HG03175 (cell line): ENCODE results near the gene BCL2L1.

Source experiments
- ATAC-seq: cut with Tn5 transposase; IDR thresholded peaks from one replicate; pipeline ENCODE4 v1.9.1; 2021; ENCODE audit warnings: mild to moderate bottlenecking, moderate library complexity; ENCODE audit not compliant: unreplicated experiment

BCL2L1 gene

GRCh38 chr20:31710423-31711108 lies 12.1 kb downstream of the BCL2L1 start:
- no peak for ATAC-seq

DNA sequence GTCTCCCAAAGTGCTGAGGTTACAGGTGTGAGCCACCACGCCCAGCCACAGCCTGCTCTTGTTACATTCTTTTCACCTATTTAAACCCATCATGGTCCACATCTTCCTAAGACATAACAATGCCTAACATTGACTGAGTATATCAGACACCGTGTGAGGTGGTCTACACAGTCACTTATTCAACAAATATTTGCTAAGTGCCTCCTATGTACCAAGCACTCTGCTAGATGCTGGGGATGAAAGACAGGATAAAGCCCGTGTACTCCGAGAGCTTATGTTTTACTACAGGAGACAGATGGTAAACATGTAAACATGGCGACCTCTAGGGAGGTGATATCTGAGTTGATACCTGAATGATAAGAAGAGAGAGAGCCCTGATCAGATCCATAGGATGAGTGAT lies 12.7 kb downstream of the BCL2L1 start:
- no peak for ATAC-seq

- no peak for ATAC-seq
Observed at GRCh38 chr20:31708736-31709534, 13.7 kb downstream of the BCL2L1 start.

DNA sequence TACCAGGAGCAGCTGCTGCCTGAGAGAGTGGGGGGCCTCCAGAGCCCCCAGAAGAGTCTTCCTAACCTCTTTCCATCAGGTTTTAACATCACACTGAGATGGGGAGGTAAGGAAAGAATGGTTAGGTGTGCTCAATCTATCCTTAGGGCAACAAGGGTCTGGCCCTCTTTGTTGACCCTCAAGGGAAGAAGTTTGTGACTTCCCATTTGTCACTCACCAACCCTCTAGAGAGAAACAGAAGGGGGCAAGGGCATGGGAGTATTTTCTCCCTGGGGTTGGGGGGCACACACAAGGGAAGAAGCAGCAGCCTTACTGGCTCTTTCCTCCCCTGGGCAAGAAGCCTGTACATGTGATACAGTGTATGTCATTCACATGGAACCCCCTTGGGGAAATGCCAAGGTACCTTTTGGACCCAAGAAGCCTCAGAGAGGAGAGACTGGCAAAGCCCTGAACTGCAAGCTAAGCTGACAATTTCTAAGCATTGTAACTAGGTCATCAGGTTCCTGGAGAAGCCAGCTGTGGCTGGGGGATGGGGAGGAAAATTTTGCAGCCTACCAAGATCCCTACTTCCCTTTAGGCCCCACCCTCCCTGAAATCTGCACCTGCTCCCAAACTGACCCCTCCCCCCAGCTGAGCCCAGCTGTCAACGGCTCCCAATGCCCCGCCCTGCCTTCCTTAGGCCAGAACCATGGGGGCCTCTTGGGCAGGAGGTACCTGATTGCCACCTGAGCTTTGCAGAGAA lies 14.5 kb downstream of the BCL2L1 start:
- no peak for ATAC-seq

DNA sequence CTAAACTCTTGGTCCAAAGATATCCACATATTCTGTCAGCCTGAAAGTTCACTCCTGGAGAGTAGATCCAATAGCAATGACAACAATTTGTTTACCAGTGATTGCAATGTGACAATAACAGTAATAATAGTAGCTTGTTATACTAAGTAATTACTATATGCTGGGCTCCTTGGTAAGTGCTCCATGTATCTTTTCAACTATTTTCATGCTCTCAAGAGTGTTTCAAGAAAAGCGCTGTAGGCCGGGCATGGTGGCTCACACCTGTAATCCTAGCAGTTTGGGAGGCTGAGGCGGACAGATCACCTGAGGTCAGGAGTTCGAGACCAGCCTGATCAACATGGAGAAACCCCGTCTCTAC lies 15.4 kb downstream of the BCL2L1 start:
- no peak for ATAC-seq

DNA sequence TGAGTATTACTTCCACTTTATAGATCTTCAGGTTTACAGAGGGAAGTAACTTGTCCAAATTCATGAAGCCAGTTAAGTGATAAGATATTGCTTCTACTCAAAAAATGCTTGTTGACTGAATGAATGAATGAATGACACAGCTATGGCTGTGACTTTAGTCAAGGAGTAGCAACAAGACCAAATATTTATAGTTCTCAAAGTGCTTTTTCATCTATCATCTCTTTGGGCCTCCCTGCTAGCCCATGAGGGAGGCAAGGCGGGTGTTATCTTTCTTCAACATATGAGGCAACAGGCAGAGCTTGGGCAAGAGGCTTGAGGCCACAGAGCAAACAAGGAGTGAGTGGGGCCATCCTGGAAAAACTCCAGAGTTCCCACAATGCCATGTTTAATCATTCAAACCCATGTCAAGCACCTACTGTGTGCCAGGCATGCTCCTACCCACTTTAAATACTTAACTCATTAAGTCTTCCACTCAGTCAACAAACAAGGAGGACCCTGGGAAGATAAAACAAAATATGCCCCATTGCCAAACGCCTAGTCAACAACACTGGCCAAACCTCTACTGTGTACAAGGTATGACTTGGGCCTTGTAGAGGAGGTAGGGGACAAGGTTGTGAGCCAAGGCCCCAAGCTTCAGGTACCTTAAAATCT lies 15.9 kb downstream of the BCL2L1 start:
- ATAC-seq, result no peak

DNA sequence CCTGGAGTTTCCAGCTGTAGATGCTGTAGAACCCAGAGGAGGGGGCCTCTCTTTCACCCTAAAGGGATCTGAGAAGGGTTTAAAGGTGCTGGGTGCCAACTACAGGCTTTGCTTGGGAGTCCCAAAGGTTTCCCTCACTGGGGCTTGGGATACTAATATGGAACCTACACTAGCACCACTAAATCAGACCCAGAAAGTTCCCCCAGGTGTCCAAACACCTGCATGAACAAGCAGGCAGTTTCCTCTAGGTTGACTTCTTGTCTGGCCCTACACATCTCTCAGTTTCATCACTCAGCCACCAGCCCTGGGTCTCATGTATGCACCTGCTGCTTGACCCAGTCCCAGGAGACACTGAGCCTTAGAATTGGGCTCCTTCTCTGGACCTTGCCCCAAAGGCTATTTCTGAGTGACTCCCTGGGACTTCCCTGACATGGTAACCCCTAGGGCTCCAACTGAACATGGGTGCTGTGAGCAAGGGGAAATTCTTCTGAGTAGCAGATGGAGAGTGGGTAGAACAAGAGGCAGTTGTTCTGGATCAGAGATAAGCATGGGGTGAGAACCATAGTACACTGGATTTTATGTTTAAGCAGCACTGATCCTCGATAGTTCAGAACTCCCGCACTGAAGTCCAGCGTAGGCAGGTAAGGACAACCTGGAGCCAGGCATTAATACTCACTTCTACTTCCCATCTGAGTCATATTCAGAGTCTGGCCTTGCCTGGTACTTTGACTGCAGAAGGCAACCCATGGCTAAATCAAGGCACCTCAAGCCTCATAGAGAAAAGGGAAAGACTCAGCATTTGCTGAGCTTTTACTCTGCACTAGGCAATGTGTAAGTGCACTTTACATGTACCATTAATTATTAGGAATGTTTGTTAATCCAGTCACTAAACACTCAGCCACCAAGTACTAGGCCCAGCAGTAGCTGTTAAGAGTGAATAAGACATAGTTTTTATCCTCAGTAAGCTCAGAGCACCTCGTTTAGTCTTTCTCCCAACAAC lies 16.8 kb downstream of the BCL2L1 start:
- peak; percentile 91 for ATAC-seq

GRCh38 chr20:31705191-31705590 lies 17.5 kb downstream of the BCL2L1 start:
- ATAC-seq, result no peak

- no peak for ATAC-seq
Observed at GRCh38 chr20:31704225-31705119, 18.2 kb downstream of the BCL2L1 start.

- ATAC-seq, result no peak
Observed at GRCh38 chr20:31701591-31701990, 21.1 kb downstream of the BCL2L1 start.

- ATAC-seq, result no peak
Observed at GRCh38 chr20:31700747-31701146, 21.9 kb downstream of the BCL2L1 start.

DNA sequence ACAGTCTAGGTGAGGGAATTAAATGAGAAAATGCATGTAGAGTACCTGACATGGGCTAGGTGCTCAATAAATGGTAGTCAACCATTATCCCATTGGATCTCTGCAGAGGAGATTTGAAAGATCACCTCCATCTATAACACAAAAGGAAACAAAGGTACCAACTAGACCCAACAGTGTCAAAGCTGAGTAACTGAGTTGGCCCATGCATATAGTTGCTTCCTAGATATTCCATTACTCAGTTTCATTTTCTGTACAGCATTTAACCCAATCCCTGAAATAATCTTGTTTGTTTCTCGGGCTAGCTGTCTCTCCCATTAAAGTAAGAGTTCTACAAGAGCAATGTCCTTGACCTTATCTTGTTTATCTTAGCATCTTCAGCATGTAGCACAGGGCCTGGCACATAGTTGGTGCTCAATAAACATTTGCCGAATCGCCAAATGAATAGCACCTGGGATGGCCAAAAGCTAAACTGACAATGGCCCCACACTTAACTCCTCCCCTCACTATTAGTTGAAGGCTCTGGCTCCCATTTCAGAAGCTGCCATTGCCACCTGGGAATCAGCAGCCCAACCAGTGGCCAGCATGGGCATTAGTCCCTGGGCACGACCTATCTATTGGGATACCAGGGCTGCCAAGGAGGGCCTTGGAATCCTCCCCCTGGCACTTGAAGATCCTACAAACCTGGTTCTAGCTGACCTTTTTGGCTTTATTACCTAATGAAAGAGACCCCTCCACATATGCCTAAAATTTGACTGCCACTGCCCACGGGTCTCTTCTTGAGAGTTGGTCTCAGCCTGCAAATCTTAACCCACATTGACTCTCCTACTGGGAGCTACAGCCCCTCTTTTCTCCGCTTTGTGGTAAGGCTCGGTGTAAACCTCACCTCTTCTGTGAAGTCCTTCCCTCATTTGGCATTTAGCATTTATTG lies 22.6 kb downstream of the BCL2L1 start:
- no peak for ATAC-seq

DNA sequence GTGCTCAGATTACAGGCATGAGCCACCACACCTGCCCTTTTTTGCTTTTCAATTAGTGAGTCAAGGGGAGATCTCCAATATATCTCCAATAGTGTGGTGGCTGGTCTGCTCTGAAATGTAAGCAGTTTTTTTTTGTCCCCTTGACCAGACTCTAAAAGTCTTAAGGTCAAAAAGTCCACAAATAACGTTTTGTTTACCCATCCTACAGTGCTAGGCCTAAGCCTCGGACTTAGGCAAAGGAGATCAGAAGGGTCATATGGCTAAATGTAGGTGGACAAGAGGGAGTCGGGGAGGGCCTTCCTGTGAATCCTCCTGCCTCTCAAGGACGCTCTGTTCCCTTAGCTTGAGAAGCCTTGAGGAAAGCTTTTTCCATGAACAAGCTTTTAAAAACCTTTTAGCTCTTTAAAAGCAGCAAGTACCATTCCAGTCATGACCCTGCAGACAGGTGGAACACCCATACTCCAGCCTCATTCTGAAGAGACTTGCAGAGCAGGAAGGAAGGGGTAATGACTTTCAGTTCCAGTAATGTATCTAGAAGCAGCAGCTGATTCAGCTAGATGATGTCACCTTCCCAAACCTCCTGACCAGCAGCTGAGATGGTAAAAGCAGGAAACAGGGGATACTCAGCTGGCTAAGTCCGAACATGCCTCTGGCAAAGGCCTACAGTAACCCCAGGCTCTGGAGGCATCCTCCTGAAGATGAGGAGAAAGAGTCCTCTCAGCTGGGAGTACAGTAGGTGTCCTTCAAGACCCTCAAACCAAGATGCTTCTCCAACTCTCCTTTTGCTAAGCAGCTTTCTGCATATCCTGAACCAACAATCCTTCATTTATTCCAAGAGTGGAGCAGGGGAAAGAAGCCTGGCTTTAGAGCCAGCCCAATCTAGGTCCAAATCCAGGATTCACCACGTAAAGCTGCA lies 23.6 kb downstream of the BCL2L1 start:
- peak; percentile 96 for ATAC-seq

GRCh38 chr20:31698243-31698802 lies 24.3 kb downstream of the BCL2L1 start:
- no peak for ATAC-seq

DNA sequence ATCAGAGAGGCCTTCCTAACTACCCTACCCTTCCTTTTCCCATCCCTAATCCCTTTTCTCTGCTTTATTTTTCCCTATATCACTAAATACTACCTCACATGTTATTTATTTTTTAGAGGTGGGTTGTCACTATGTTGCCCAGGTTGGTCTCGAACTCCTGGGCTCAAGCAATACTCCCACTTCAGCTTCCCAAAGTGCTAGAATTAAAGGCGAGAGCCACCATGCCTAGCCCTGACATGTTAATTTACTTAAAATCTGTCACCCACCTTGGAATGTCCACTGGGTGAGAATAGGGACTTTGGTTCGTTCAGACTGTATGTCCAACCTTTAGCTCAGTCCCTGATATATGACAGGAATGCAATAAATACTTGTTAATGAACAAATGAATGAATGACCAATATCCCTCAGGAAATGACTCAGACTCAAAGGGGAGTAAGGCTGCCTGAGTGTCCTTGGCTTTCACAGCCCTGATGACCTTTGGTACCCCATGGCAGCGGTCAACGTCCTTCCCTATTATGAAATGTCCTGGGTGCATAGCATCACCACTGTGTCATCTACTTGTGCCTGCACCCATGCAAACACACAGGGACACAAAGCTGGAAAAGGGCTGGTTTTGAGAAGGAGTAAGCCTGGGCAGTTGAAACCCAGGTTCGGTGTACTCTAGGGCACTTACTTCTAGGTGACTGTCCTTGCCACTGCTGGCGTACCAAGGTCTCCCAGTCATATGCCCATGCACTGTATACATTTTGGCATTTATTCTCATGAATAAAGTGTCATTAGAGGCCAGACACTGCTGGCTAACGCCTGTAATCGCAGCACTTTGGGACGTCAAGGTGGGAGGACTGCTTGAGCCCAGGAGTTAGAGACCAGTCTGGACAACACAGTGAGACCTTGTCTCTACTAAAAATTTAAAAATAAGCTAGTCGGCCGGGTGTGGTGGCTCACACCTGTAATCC lies 26.5 kb downstream of the BCL2L1 start:
- no peak for ATAC-seq
